Left ventricle myocardium inferior (tissue), 1 donor: ENCODE results near the gene EDIL3. TPM values are rescaled to one million over a fixed set of nuclear protein-coding genes. Genes with fewer than 3 reads are reported as not detected.

Experiments
- DNase-seq: peaks from one replicate; pipeline ENCODE4 v3.0.0-alpha.2; 2020
- H3K27ac ChIP-seq: fragments of 200-600 bp; replicated peaks from 2 replicates; pipeline ENCODE4 v1.8.0; 2021
- H3K27me3 ChIP-seq: fragments of 200-600 bp; 2 replicates; pipeline ENCODE4 v1.8.0; 2021; ENCODE audit warnings: low read depth
- H3K36me3 ChIP-seq: fragments of 200-600 bp; 2 replicates; pipeline ENCODE4 v1.8.0; 2021
- H3K4me1 ChIP-seq: fragments of 200-600 bp; 2 replicates; pipeline ENCODE4 v1.8.0; 2021
- H3K4me3 ChIP-seq: fragments of 200-600 bp; 2 replicates; pipeline ENCODE4 v1.8.0; 2021; ENCODE audit warnings: mild to moderate bottlenecking, moderate library complexity
- H3K9me3 ChIP-seq: fragments of 200-600 bp; replicated peaks from 2 replicates; pipeline ENCODE4 v1.8.0; 2021
- intact Hi-C: fragments of 100-400 bp; cut with micrococcal nuclease; formaldehyde crosslinking; loops from one replicate; pipeline ENCODE4 v1.11.0; 2022
- total RNA-seq: library from RNA; stranded (reverse); fragmentation: NEBNext Ultra II Directional; extraction: Animal tissue kit (Norgen Biotek cat#: 25700); gene quantifications from one replicate; pipeline ENCODE4 v1.2.1, GENCODE V29; 2021
- TF ChIP-seq, protein P1 (sequence below): fragments of 200-600 bp; IDR thresholded peaks from 2 replicates; pipeline ENCODE4 v1.8.0; 2021; ENCODE audit warnings: antibody characterized with exemption, mild to moderate bottlenecking, borderline replicate concordance
- donor health status: DM: no; HTN: yes; CAD: no; lungs with severe emphysema.

Gene EDIL3
- total RNA-seq, 1 donor from 2014 or later = 3.5 TPM

DNA sequence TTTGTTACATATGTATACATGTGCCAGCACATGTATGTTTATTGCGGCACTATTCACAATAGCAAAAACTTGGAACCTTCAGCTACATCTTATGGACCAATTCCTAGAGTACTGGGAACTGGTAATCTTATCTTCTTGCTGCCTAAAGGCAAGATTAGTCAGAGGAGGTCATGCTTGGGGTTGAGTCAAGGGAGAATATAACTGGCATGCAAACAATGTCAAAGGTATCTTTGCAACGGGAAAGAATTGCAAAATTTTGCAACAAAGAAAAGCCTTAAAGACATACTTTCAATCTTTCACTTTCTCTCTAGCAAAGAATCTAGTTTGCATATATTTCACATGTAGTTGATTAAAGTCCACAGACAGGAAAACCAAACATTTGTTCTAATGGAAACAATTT, 145.2 kb downstream of the EDIL3 start:
- no peak overlapping the region for H3K4me3 ChIP-seq
- DNase-seq = no peak
- H3K36me3 ChIP-seq = no peaks in the 10 kb centered on the region
- H3K9me3 ChIP-seq = no peaks in the 10 kb centered on the region
- no peaks in the 10 kb centered on the region for H3K4me1 ChIP-seq
- intact Hi-C loops = no loop called here
- H3K27ac ChIP-seq = no peak overlapping the region
- TF ChIP-seq, protein P1, sequence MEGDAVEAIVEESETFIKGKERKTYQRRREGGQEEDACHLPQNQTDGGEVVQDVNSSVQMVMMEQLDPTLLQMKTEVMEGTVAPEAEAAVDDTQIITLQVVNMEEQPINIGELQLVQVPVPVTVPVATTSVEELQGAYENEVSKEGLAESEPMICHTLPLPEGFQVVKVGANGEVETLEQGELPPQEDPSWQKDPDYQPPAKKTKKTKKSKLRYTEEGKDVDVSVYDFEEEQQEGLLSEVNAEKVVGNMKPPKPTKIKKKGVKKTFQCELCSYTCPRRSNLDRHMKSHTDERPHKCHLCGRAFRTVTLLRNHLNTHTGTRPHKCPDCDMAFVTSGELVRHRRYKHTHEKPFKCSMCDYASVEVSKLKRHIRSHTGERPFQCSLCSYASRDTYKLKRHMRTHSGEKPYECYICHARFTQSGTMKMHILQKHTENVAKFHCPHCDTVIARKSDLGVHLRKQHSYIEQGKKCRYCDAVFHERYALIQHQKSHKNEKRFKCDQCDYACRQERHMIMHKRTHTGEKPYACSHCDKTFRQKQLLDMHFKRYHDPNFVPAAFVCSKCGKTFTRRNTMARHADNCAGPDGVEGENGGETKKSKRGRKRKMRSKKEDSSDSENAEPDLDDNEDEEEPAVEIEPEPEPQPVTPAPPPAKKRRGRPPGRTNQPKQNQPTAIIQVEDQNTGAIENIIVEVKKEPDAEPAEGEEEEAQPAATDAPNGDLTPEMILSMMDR = no peak
- H3K27me3 ChIP-seq = no peaks in the 10 kb centered on the region

DNA sequence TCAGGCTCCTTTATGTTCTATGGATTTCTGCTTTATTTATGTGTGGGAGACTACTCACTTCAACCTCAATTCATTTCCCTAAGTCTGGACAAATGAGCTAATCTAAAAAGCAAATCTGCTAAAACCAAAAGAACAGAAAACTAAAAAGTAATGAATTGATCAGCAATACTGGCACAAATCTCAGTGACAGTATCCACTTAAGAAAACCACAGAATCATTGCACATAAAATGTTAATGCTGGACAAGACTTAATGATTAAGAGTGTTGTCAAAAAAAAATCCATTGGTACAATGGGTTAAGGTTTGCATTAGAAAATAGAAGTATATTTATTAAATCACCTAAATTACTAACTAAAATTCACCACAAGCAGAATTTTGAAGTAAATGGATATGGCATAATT, 147.6 kb downstream of the EDIL3 start:
- Histone ChIP-seq H3K4me3 (no peak overlapping the region), H3K9me3 (no peaks in the 10 kb centered on the region), H3K27ac (no peak overlapping the region), H3K4me1 (no peaks in the 10 kb centered on the region), H3K27me3 (no peaks in the 10 kb centered on the region), H3K36me3 (no peaks in the 10 kb centered on the region)
- TF ChIP-seq, protein P1 = no peak
- no peak for DNase-seq
- intact Hi-C loops = no loop called here

DNA sequence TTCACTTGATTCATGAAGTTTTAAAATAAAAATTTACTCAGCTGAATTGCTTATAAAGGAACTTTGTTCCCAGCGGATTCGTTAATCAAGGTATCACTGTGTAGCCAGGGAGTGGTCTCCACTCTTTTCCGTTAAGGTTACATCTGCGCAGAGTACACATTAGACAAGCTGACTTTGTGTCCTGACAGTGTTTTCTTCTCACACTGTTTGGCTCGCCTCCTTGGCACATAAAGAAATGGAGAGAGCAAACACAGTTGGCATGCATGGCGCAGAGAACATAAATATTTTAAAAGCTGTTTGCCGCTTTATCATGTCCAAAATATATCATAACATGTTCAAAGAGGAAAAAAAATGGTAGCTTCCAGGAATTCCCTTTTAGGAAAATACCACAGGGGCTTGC, 153.2 kb downstream of the EDIL3 start:
- Histone ChIP-seq H3K4me3 (no peak overlapping the region), H3K9me3 (no peaks in the 10 kb centered on the region), H3K27me3 (no peaks in the 10 kb centered on the region), H3K27ac (no peak overlapping the region), H3K36me3 (no peaks in the 10 kb centered on the region), H3K4me1 (no peaks in the 10 kb centered on the region)
- DNase-seq = no peak
- TF ChIP-seq, protein P1 = no peak
- intact Hi-C loops = no loop called here

DNA sequence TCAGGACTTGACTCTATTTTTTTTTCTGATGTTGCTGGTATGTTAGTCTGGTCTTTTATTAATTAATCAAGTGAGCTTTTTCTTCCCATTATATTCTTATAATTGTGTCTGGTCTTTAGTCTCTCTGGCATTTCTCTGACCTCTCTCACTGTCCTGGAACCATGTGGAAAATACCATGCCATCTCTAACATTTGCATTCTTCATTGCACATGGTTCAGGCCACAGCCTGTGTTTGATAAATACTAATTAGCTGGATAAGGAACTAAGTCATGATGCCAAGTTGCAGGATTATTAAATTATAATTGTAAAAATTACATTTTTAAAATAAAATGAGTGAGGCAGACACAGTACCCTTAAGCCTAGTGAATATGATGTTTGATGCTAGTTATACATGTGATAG, 155.6 kb downstream of the EDIL3 start:
- TF ChIP-seq, protein P1 = no peak
- no peaks in the 10 kb centered on the region for H3K27me3 ChIP-seq
- no peaks in the 10 kb centered on the region for H3K36me3 ChIP-seq
- H3K4me1 ChIP-seq = no peaks in the 10 kb centered on the region
- H3K4me3 ChIP-seq = no peak overlapping the region
- intact Hi-C loops = no loop called here
- H3K27ac ChIP-seq = no peak overlapping the region
- no peak for DNase-seq
- H3K9me3 ChIP-seq = no peaks in the 10 kb centered on the region

DNA sequence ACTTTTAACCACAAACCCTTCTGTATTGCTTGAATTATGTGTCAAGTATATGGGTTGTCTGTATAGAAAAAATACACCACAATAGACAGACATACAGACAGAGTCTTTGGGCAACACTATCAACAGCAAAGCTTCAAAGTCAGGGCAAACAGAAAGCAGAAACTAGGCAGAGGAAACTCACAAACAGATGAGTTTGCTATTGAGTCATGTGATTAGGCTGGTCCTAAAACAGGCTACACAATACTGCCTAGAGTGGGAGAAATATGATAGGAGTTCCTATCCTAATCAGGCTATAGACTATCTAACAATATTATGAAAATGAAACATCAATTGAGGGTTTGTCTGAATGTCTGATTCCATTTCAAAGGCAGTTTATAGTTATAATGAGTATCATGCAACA, 156.4 kb downstream of the EDIL3 start:
- H3K27me3 ChIP-seq = no peaks in the 10 kb centered on the region
- no peaks in the 10 kb centered on the region for H3K4me1 ChIP-seq
- TF ChIP-seq, protein P1 = no peak
- no peaks in the 10 kb centered on the region for H3K36me3 ChIP-seq
- H3K4me3 ChIP-seq = no peak overlapping the region
- no peaks in the 10 kb centered on the region for H3K9me3 ChIP-seq
- intact Hi-C loops = no loop called here
- DNase-seq = no peak
- no peak overlapping the region for H3K27ac ChIP-seq

DNA sequence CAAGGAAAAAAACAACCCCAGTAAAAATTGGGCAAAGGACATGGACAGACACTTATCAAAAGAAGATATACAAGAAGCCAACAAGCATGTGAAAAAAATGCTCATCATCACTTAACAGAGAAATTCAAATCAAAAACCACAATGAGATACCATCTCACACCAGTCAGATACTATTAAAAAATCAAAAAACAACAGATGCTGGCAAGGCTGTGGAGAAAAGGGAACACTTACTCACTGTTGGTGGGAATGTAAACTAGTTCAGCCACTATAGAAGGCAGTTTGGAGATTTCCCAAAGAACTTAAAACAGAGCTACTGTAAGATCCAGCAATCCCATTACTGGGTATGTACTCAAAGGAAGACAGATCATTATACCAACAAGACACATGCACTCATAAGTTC, 157.4 kb downstream of the EDIL3 start:
- H3K27me3 ChIP-seq = no peaks in the 10 kb centered on the region
- no peak for DNase-seq
- H3K4me1 ChIP-seq = no peaks in the 10 kb centered on the region
- H3K27ac ChIP-seq = no peak overlapping the region
- no peaks in the 10 kb centered on the region for H3K9me3 ChIP-seq
- no peaks in the 10 kb centered on the region for H3K36me3 ChIP-seq
- intact Hi-C loops = no loop called here
- TF ChIP-seq, protein P1 = no peak
- H3K4me3 ChIP-seq = no peak overlapping the region
